HepG2 (cell line): ENCODE results near the gene GJA3. TPM values are rescaled to one million over a fixed set of nuclear protein-coding genes. Genes with fewer than 3 reads are reported as not detected.

ENCODE experiments used
- ATAC-seq: fragments of 200-7000 bp; cut with Tn5 transposase; 3 replicates; pipeline ENCODE4 v1.9.1; 2020; ENCODE audit warnings: mild to moderate bottlenecking, moderate library complexity
- BruUV-seq: library from RNA; stranded (reverse); fragments of 400-500 nt; replicated peaks from 2 replicates; lab custom pipeline; 2021; lab: Mats Ljungman, UMichigan
- CTCF ChIA-PET: fragments of 300-600 bp; formaldehyde crosslinking; extraction: SDS; loops from one replicate; lab custom pipeline; 2021; ENCODE audit warnings: low total read pairs, inconsistent platforms, low intra/inter-chr PET ratio; lab: Yijun Ruan, JAX
- POLR2A ChIA-PET: fragments of 350-600 bp; sonication (Branson Sonifier 250); formaldehyde crosslinking; loops from one replicate; lab custom pipeline; 2020; ENCODE audit warnings: antibody characterized with exemption, inconsistent platforms; lab: Yijun Ruan, JAX
- DNase-seq: peaks from one replicate; pipeline ENCODE4 v3.0.0-alpha.2; 2015; ENCODE audit warnings: low spot score
- FAIRE-seq: peaks from 3 replicates; lab custom pipeline; 2011; peaks lifted over from hg19 to GRCh38; lab: Jason Lieb, UNC
- H2AFZ ChIP-seq: one replicate; pipeline ENCODE4 v1.6.1; 2011; ENCODE audit warnings: low read length, inconsistent platforms
- H3K27ac ChIP-seq: fragments of 300-600 bp; 3 replicates; pipeline ENCODE4 v1.8.0; 2011; ENCODE audit warnings: mixed run types, mild to moderate bottlenecking, mixed read lengths, low read length, inconsistent platforms; ENCODE audit not compliant: insufficient read depth; ENCODE audit errors: extremely low read length
- H3K27me3 ChIP-seq, 2 experiments: fragments of 200-600 bp in 1 of 2; 2 replicates in 1 of 2; 3 replicates in 1 of 2; pipeline versions ENCODE4 v1.6.0 to v1.8.0; 2011; ENCODE audit warnings: low read length in 2 of 2, mild to moderate bottlenecking in 2 of 2, moderate library complexity in 2 of 2, inconsistent platforms in 1 of 2; ENCODE audit not compliant: insufficient read depth in 2 of 2, control insufficient read depth in 1 of 2
- H3K36me3 ChIP-seq, 2 experiments: fragments of 200-600 bp in 1 of 2; replicated peaks in 1 of 2; 2 replicates in 1 of 2; 3 replicates in 1 of 2; pipeline versions ENCODE4 v1.5.1 to v1.8.0; 2011; ENCODE audit warnings: low read length in 2 of 2, inconsistent platforms in 1 of 2; ENCODE audit not compliant: insufficient read depth in 2 of 2, control insufficient read depth in 1 of 2
- H3K4me1 ChIP-seq: 2 replicates; pipeline ENCODE4 v1.5.1; 2012; ENCODE audit warnings: low read length, inconsistent platforms; ENCODE audit not compliant: insufficient read depth
- H3K4me2 ChIP-seq: 2 replicates; pipeline ENCODE4 v1.6.0; 2011; ENCODE audit warnings: low read depth, low read length, inconsistent platforms
- H3K4me3 ChIP-seq, 3 experiments: fragments of 200-600 bp in 1 of 3; sonication (generic), shearing (Covaris generic) in 1 of 3; replicated peaks in 1 of 3; 2 replicates each; pipeline ENCODE4 v1.5.1; 2011 to 2016; ENCODE audit warnings: low read length in 3 of 3, inconsistent platforms in 2 of 3, low read depth in 2 of 3, mild to moderate bottlenecking in 2 of 3, control low read depth in 1 of 3, mixed read lengths in 1 of 3; ENCODE audit not compliant: insufficient read depth in 1 of 3
- H3K79me2 ChIP-seq: one replicate; pipeline ENCODE4 v1.6.1; 2011; ENCODE audit warnings: low read length, inconsistent platforms; ENCODE audit not compliant: insufficient read depth
- H3K9ac ChIP-seq: 2 replicates; pipeline ENCODE4 v1.6.0; 2011; ENCODE audit warnings: mild to moderate bottlenecking, low read depth, low read length, inconsistent platforms; ENCODE audit not compliant: insufficient read depth
- H3K9me3 ChIP-seq: 2 replicates; pipeline ENCODE4 v1.5.1; 2012; ENCODE audit warnings: mild to moderate bottlenecking, low read length
- H4K20me1 ChIP-seq: 2 replicates; pipeline ENCODE4 v1.6.0; 2011; ENCODE audit warnings: inconsistent platforms, mild to moderate bottlenecking, low read length, moderate library complexity; ENCODE audit not compliant: insufficient read depth
- AFF4 ChIP-seq: sonication (generic); formaldehyde crosslinking; IDR thresholded peaks from 2 replicates; pipeline ENCODE4 v1.4.0; 2020; ENCODE audit warnings: missing genetic modification reagents
- CREBL2 ChIP-seq: sonication (generic); formaldehyde crosslinking; IDR thresholded peaks from 2 replicates; pipeline ENCODE4 v1.8.1; 2023; ENCODE audit warnings: missing genetic modification reagents, mild to moderate bottlenecking, borderline replicate concordance
- HDAC6 ChIP-seq: fragments of 200-600 bp; sonication (generic); IDR thresholded peaks from 2 replicates; pipeline ENCODE4 v1.7.0; 2017; ENCODE audit warnings: mild to moderate bottlenecking, antibody characterized with exemption, low read length, low read depth
- NFE2L1 ChIP-seq: sonication (generic); formaldehyde crosslinking; IDR thresholded peaks from 2 replicates; pipeline ENCODE4 v1.4.0; 2020; ENCODE audit warnings: missing genetic modification reagents, mild to moderate bottlenecking, borderline replicate concordance
- PAXIP1 ChIP-seq: sonication (generic); formaldehyde crosslinking; conservative IDR thresholded peaks from 2 replicates; pipeline ENCODE4 v1.4.0; 2020; ENCODE audit warnings: mild to moderate bottlenecking, missing genetic modification reagents, moderate library complexity
- SMC3 ChIP-seq: IDR thresholded peaks from 2 replicates; pipeline ENCODE4 v1.6.1; 2011; ENCODE audit warnings: low read length, improper control_type of control experiment
- THAP11 ChIP-seq: IDR thresholded peaks from 2 replicates; pipeline ENCODE4 v1.6.1; 2016; ENCODE audit warnings: missing biosample characterization, missing genetic modification reagents
- ZBTB26 ChIP-seq: IDR thresholded peaks from 2 replicates; pipeline ENCODE4 v1.6.1; 2016; ENCODE audit warnings: missing compliant biosample characterization, missing genetic modification reagents, borderline replicate concordance
- ZBTB7B ChIP-seq: sonication (generic); formaldehyde crosslinking; IDR thresholded peaks from 2 replicates; pipeline ENCODE4 v1.4.0; 2020; ENCODE audit warnings: missing genetic modification reagents
- ZNF124 ChIP-seq: sonication (generic); formaldehyde crosslinking; IDR thresholded peaks from 2 replicates; pipeline ENCODE4 v1.4.0; 2020; ENCODE audit warnings: missing genetic modification reagents
- ZNF225 ChIP-seq: sonication (generic); formaldehyde crosslinking; IDR thresholded peaks from 2 replicates; pipeline ENCODE4 v1.4.0; 2020; ENCODE audit warnings: mild to moderate bottlenecking, missing genetic modification reagents
- ZNF230 ChIP-seq: sonication (generic); formaldehyde crosslinking; IDR thresholded peaks from 2 replicates; pipeline ENCODE4 v1.4.0; 2020; ENCODE audit warnings: mild to moderate bottlenecking, missing genetic modification reagents
- ZNF460 ChIP-seq: sonication (generic); formaldehyde crosslinking; IDR thresholded peaks from 2 replicates; pipeline ENCODE4 v1.5.1; 2020; ENCODE audit warnings: missing genetic modification reagents, mild to moderate bottlenecking, borderline replicate concordance
- ZNF652 ChIP-seq: IDR thresholded peaks from 2 replicates; pipeline ENCODE4 v1.6.1; 2016; ENCODE audit warnings: low read depth, borderline replicate concordance
- WGBS: methylation state at CpG from one replicate; pipeline ENCODE4 v1.1.6; 2017; ENCODE audit warnings: low lambda C conversion rate; 5-methylcytosine and 5-hydroxymethylcytosine counted together
- in situ Hi-C: cut with HindIII; loops from 2 replicates; pipeline ENCODE4 v1.10.0; 2017; ENCODE audit warnings: low pct_unique_long_range_greater_than_20kb; ENCODE audit not compliant: extremely low pct_ligation_motif_present
- intact Hi-C: fragments of 100-400 bp; cut with micrococcal nuclease; formaldehyde crosslinking; loops from one replicate; pipeline ENCODE4 v1.10.0; 2022; ENCODE audit not compliant: unreplicated experiment
- polyA plus RNA-seq, 8 experiments: library from polyadenylated mRNA; depleted of rRNA in 3 of 8; stranded (reverse) in 7 of 8; unstranded in 1 of 8; fragments of >200 nt; fragmentation: Illumina TruSeq in 4 of 8; extraction: Trizol in 4 of 8; gene quantifications; 2 replicates each; pipeline versions ENCODE4 v1.2.1 to v1.2.3, GENCODE V29; 2011 to 2016; ENCODE audit warnings: low read depth in 4 of 8, missing spikeins in 1 of 8, mixed read lengths in 1 of 8; ENCODE audit not compliant: insufficient read depth in 1 of 8
- total RNA-seq, 5 experiments: library from RNA; depleted of rRNA; stranded (reverse); fragments of >200 nt; fragmentation: Illumina TruSeq; extraction: Trizol; gene quantifications; 2 replicates each; pipeline ENCODE4 v1.2.3, GENCODE V29; 2016; ENCODE audit warnings: low read depth in 1 of 5

The GJA3 gene
- total and polyA plus RNA-seq, 2 of the 13 experiments (the other 11 are each of a cell fraction or from before 2014, with no cell fraction given) = 0.04 TPM

GRCh38 chr13:20151016-20151415 is 9.8 kb downstream of the GJA3 start (continued):
- TF ChIP-seq AFF4 (CRISPR knock-in tag) (no peak), NFE2L1 (CRISPR knock-in tag) (no peak)
- TF ChIP-seq, all 625 proteins: peak for 0

GRCh38 chr13:20150561-20150960 is 10.3 kb downstream of the GJA3 start:
- ATAC-seq (peak; percentile 36; the same call in 1 of the 3 replicates), FAIRE-seq (no peak), DNase-seq (no peak)
- Histone ChIP-seq H2AFZ (no peak overlapping the region), H3K36me3 (no peaks in the 10 kb centered on the region), H3K4me3 (no peak overlapping the region), H3K4me2 (no peak overlapping the region), H4K20me1 (no peaks in the 10 kb centered on the region), H3K79me2 (no peaks in the 10 kb centered on the region), H3K27me3 (peaks cover 4 to 44% of the 10 kb centered on the region in 2 experiments), H3K9ac (no peak overlapping the region), H3K27ac (no peak overlapping the region), H3K4me1 (no peaks in the 10 kb centered on the region), H3K9me3 (no peaks in the 10 kb centered on the region)
- BruUV-seq = no TSS peak
- ChIA-PET POLR2A (no interaction called here), CTCF (no interaction called here)
- intact Hi-C loops = no loop called here
- in situ Hi-C loops = no loop called here
- 42% methylated on average over 2 of the region's 9 CpGs for WGBS
- TF ChIP-seq ZNF225 (no peak), ZNF460 (CRISPR knock-in tag) (no peak), ZNF124 (no peak), ZNF652 (CRISPR knock-in tag) (no peak), ZBTB26 (no peak), ZNF230 (CRISPR knock-in tag) (no peak), PAXIP1 (no peak), CREBL2 (no peak), HDAC6 (no peak), ZBTB7B (CRISPR knock-in tag) (no peak), THAP11 (no peak), SMC3 (no peak)
